Panc1 (cell line): ENCODE results near the gene F2. TPM values are rescaled to one million over a fixed set of nuclear protein-coding genes. Genes with fewer than 3 reads are reported as not detected.

Experiments
- ATAC-seq: fragments of 200-7000 bp; cut with Tn5 transposase; 2 replicates; pipeline ENCODE4 v1.9.1; 2020; ENCODE audit warnings: mild to moderate bottlenecking, moderate library complexity
- BruUV-seq: library from RNA; stranded (reverse); fragments of 400-500 nt; replicated peaks from 2 replicates; lab custom pipeline; 2021; lab: Mats Ljungman, UMichigan
- CTCF ChIA-PET: fragments of 300-600 bp; sonication (Branson Sonifier 250); formaldehyde crosslinking; loops from one replicate; lab custom pipeline; 2022; ENCODE audit warnings: antibody characterized with exemption; lab: Charles Lee
- POLR2A ChIA-PET: fragments of 300-600 bp; sonication (Branson Sonifier 250); formaldehyde crosslinking; loops from one replicate; lab custom pipeline; 2022; ENCODE audit warnings: antibody characterized with exemption; lab: Charles Lee
- DNase-seq: peaks from one replicate; pipeline ENCODE4 v3.0.0-alpha.2; 2010; ENCODE audit warnings: low read depth, low spot score
- H3K27ac ChIP-seq: 2 replicates; pipeline ENCODE4 v1.5.1; 2011; ENCODE audit warnings: mild to moderate bottlenecking, low read length, inconsistent platforms
- H3K27me3 ChIP-seq: fragments of 200-500 bp; sonication (Bioruptor generic); 2 replicates; pipeline ENCODE4 v1.6.0; 2014; ENCODE audit warnings: low read length, inconsistent platforms; ENCODE audit not compliant: control insufficient read depth, insufficient read depth
- H3K36me3 ChIP-seq: fragments of 200-500 bp; sonication (Bioruptor generic); 2 replicates; pipeline ENCODE4 v1.5.1; 2014; ENCODE audit warnings: inconsistent platforms, mild to moderate bottlenecking, low read length, moderate library complexity; ENCODE audit not compliant: control insufficient read depth, insufficient read depth
- H3K4me1 ChIP-seq: 2 replicates; pipeline ENCODE4 v1.5.1; 2011; ENCODE audit warnings: inconsistent platforms, mild to moderate bottlenecking, low read length, moderate library complexity; ENCODE audit not compliant: control insufficient read depth, insufficient read depth
- H3K4me3 ChIP-seq, 2 experiments: 2 replicates each; pipeline ENCODE4 v1.5.1; 2011 to 2012; ENCODE audit warnings: low read depth in 2 of 2, low read length in 2 of 2, mild to moderate bottlenecking in 2 of 2, inconsistent platforms in 1 of 2, moderate library complexity in 1 of 2
- H3K9me3 ChIP-seq: fragments of 200-500 bp; sonication (Bioruptor generic); 2 replicates; pipeline ENCODE4 v1.5.1; 2014; ENCODE audit warnings: low read depth, mild to moderate bottlenecking, inconsistent platforms, low read length, moderate library complexity; ENCODE audit not compliant: control insufficient read depth, insufficient read depth
- CTCF ChIP-seq: fragments of 450-650 bp; IDR thresholded peaks from 2 replicates; pipeline ENCODE4 v1.5.1; 2017; ENCODE audit warnings: mild to moderate bottlenecking
- POLR2AphosphoS5 ChIP-seq: IDR thresholded peaks from 2 replicates; pipeline ENCODE4 v1.6.1; 2012; ENCODE audit warnings: mild to moderate bottlenecking, low read depth, low read length, moderate library complexity
- SIN3A ChIP-seq: IDR thresholded peaks from 2 replicates; pipeline ENCODE4 v1.6.1; 2012; ENCODE audit warnings: low read depth, mild to moderate bottlenecking, low read length, moderate library complexity, borderline replicate concordance; ENCODE audit not compliant: insufficient read depth
- TCF7L2 ChIP-seq: IDR thresholded peaks from 2 replicates; pipeline ENCODE4 v1.6.1; 2011; ENCODE audit warnings: mild to moderate bottlenecking, low read depth, low read length, inconsistent platforms
- in situ Hi-C: cut with HindIII; loops from 2 replicates; pipeline ENCODE4 v1.10.0; 2016; ENCODE audit warnings: low sequenced_read_pairs, low pct_unique_long_range_greater_than_20kb
- intact Hi-C: fragments of 100-400 bp; cut with micrococcal nuclease; formaldehyde crosslinking; loops from one replicate; pipeline ENCODE4 v1.10.0; 2022; ENCODE audit not compliant: unreplicated experiment
- total RNA-seq: library from RNA; stranded (reverse); gene quantifications from one replicate; pipeline ENCODE4 v1.2.1, GENCODE V29; 2021; ENCODE audit not compliant: unreplicated experiment
- TF ChIP-seq, protein P1 (sequence below), 2 experiments: IDR thresholded peaks; 2 replicates each; pipeline ENCODE4 v1.6.1; 2011 to 2012; ENCODE audit warnings: low read depth in 2 of 2, control low read depth in 1 of 2, low read length in 1 of 2, mild to moderate bottlenecking in 1 of 2, moderate library complexity in 1 of 2; ENCODE audit not compliant: insufficient read depth in 1 of 2

The F2 gene
- total RNA-seq, 1 experiment from 2014 or later: 0.64 TPM

GRCh38 chr11:46755962-46756361 is 36.9 kb downstream of the F2 start:
- no peak overlapping the region for H3K27ac ChIP-seq
- no peak for ATAC-seq
- TF ChIP-seq POLR2AphosphoS5 (no peak), CTCF (no peak), TCF7L2 (no peak), SIN3A (no peak)
- TF ChIP-seq, protein P1, sequence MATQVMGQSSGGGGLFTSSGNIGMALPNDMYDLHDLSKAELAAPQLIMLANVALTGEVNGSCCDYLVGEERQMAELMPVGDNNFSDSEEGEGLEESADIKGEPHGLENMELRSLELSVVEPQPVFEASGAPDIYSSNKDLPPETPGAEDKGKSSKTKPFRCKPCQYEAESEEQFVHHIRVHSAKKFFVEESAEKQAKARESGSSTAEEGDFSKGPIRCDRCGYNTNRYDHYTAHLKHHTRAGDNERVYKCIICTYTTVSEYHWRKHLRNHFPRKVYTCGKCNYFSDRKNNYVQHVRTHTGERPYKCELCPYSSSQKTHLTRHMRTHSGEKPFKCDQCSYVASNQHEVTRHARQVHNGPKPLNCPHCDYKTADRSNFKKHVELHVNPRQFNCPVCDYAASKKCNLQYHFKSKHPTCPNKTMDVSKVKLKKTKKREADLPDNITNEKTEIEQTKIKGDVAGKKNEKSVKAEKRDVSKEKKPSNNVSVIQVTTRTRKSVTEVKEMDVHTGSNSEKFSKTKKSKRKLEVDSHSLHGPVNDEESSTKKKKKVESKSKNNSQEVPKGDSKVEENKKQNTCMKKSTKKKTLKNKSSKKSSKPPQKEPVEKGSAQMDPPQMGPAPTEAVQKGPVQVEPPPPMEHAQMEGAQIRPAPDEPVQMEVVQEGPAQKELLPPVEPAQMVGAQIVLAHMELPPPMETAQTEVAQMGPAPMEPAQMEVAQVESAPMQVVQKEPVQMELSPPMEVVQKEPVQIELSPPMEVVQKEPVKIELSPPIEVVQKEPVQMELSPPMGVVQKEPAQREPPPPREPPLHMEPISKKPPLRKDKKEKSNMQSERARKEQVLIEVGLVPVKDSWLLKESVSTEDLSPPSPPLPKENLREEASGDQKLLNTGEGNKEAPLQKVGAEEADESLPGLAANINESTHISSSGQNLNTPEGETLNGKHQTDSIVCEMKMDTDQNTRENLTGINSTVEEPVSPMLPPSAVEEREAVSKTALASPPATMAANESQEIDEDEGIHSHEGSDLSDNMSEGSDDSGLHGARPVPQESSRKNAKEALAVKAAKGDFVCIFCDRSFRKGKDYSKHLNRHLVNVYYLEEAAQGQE (IDR thresholded peaks at IDR 0.05; ENCODE audit: insufficient read depth in 1 of 2, low read depth in 2 of 2, low read length in 1 of 2): no peak
- H3K4me1 ChIP-seq: no peaks in the 10 kb centered on the region
- no peaks in the 10 kb centered on the region for H3K27me3 ChIP-seq
- H3K36me3 ChIP-seq: peaks cover 50% of the 10 kb centered on the region
- ChIA-PET CTCF (no interaction called here), POLR2A (no interaction called here)
- DNase-seq: no peak
- H3K4me3 ChIP-seq: no peak overlapping the region
- no peaks in the 10 kb centered on the region for H3K9me3 ChIP-seq
- no TSS peak for BruUV-seq
- intact Hi-C loops (no loop called here), in situ Hi-C loops (no loop called here)

DNA sequence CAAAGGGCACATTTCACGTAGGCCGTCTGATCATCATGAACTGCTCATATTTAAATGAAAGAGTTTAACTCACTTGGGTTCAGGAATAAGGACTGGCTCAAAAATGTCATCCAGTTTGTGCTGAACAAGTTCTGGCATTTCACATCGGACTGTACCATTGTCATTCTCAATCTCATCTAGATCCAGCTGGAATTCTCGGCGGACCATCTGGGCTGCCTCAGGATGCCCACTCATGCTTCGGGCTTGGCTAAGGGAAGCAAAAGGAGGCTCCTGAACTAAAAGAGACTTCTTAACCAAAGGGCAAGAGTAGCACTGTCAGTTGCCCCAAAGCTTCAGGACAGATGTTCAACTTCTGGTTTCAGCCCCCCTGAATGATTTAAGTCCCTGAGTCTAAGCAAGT is 40.2 kb downstream of the F2 start:
- H3K27me3 ChIP-seq: no peaks in the 10 kb centered on the region

More for the DNA sequence above, 40.2 kb downstream of the F2 start:
- intact Hi-C loops: no loop called here
- no peak for TF ChIP-seq SIN3A
- no peak for TF ChIP-seq CTCF
- no peak for TF ChIP-seq POLR2AphosphoS5
- no peak for TF ChIP-seq TCF7L2
- no peak overlapping the region for H3K27ac ChIP-seq
- in situ Hi-C loops: no loop called here
- no peaks in the 10 kb centered on the region for H3K4me1 ChIP-seq
- peaks cover 50% of the 10 kb centered on the region for H3K36me3 ChIP-seq
- DNase-seq (no peak), ATAC-seq (no peak)
- H3K4me3 ChIP-seq: no peak overlapping the region
- CTCF ChIA-PET: no interaction called here
- POLR2A ChIA-PET: no interaction called here
- no peaks in the 10 kb centered on the region for H3K9me3 ChIP-seq
- no TSS peak for BruUV-seq
